Suppressor macrophage treated with lipopolysaccharide for 4 hours (primary cell): ENCODE data around the gene MUC12.
"Not testable (repeated sequence)": the region's sequence is repeated elsewhere in the genome, so short reads cannot be mapped to it uniquely, and the experiment has no call there.

Experiments used
- DNase-seq: peaks from one replicate; pipeline ENCODE4 v3.0.0-alpha.2; 2020

Gene MUC12, protein sequence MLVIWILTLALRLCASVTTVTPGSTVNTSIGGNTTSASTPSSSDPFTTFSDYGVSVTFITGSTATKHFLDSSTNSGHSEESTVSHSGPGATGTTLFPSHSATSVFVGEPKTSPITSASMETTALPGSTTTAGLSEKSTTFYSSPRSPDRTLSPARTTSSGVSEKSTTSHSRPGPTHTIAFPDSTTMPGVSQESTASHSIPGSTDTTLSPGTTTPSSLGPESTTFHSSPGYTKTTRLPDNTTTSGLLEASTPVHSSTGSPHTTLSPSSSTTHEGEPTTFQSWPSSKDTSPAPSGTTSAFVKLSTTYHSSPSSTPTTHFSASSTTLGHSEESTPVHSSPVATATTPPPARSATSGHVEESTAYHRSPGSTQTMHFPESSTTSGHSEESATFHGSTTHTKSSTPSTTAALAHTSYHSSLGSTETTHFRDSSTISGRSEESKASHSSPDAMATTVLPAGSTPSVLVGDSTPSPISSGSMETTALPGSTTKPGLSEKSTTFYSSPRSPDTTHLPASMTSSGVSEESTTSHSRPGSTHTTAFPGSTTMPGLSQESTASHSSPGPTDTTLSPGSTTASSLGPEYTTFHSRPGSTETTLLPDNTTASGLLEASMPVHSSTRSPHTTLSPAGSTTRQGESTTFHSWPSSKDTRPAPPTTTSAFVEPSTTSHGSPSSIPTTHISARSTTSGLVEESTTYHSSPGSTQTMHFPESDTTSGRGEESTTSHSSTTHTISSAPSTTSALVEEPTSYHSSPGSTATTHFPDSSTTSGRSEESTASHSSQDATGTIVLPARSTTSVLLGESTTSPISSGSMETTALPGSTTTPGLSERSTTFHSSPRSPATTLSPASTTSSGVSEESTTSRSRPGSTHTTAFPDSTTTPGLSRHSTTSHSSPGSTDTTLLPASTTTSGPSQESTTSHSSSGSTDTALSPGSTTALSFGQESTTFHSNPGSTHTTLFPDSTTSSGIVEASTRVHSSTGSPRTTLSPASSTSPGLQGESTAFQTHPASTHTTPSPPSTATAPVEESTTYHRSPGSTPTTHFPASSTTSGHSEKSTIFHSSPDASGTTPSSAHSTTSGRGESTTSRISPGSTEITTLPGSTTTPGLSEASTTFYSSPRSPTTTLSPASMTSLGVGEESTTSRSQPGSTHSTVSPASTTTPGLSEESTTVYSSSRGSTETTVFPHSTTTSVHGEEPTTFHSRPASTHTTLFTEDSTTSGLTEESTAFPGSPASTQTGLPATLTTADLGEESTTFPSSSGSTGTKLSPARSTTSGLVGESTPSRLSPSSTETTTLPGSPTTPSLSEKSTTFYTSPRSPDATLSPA (N-terminal part only)

DNA sequence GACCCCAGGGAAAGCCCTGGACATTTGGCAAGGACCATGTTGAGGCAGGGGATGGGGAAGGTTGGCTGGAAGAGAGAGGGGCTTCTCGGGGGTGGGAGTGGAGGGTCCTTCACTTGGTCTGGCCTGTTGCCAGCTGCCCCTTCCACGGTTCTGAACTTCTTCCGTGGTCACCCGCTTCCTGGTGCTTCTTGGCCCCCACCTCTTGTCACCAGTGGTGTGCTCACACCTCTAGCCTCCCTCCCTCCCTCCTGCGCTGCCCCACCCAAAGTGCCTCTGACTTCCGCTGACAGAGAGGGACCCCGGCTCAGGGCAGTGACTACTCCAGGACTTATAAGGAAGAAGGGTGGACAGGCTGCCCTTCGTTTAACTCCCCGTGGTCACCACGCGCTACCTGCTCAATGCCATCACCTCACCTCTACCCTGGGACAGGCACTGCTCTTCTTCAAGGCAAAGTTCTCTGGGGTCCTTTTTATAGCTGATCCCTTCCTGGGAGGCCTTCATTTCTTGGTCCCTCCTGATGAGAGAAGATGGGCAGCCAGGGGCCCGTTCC lies at the start of gene MUC12:
Gene MUC12, plus strand, starts transcription at position 500 of the 550 bp plus-strand sequence. CDS start 58 bp downstream, outside the sequence.
- no peak for DNase-seq

DNA sequence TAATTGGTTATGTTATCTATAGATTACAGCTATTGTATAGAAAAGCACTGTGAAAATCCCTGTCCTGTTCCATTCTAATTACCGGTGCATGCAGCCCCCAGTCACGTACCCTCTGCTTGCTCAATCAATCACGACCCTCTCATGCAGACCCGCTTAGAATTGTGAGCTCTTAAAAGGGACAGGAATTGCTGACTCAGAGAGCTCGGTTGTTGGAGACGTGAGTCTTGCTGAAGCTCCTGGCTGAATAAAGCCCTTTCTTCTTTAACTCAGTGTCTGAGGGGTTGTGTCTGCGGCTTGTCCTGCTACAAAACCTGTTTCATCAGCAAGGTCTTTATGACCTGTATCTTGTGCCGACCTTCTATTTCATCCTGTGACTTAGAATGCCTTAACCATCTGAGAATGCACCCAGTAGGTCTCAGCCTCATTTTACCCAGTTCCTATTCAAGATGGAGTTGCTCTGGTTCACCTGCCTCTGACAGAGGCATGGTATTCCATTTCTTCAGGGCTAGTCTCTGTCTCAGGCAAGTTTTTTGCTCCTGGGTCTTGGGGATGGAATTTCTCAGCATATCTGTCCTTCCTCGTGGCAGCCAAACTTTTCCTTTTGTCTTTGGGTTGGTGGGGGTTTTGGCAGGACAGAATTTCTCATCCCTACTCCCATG lies 49.5 kb upstream of the MUC12 start:
- DNase-seq = not testable (repeated sequence)

DNA sequence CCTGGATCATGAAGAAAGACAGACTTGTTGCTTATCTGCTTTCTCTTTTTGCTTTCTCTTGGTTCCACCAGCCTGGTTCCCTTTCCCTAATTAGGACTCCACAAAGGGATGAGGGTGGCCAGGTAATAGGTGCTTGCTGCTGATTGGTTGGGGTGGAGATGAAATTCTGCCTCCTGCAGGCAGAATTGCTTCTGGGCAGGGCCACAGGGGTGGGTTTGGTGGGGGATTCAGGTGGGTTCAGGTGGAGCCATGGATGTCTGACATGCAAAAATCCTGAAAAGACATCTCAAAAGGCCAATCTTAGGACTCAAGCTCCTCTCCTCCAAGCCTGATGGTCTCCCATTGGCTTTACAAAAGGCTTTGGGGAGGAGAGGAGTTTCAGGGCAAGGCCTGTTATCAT lies 48.3 kb upstream of the MUC12 start:
- DNase-seq = no peak

DNA sequence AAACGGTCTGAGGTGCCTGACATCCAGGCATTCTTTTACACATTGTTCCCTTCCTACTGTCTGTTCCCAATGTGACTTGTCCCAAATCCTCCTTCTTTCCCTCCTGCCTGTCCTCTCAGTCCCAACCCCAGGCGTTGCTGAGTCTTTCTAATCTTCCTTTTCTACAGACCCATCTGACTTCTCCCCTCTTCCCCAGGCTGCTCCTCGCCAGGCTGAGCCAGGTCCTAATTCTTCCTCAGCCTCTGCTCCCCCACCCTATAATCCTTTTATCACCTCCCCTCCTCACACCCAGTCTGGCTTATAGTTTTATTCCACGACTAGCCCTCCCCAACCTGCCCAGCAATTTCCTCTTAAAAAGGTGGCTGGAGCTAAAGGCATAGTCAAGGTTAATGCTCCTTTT lies 45.7 kb upstream of the MUC12 start:
- not testable (repeated sequence) for DNase-seq

DNA sequence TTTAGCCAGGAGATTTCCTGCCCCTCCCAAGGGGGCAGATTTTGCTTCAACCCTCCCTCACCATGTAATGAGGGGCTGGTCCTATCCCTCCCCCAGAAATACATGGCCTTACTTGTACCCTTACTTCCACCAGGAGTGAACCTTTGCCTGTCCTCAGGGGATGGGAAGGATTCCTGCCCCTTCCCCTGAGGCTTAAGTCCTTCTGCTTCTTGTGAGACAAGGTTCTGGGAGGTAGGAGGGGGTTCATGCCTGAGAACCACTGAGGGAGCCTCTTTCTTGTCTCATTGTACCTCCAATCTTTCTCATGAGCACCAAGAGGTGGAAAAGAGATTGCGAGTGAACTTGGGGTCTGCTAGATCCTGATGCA lies 39.6 kb upstream of the MUC12 start:
- DNase-seq = no peak

DNA sequence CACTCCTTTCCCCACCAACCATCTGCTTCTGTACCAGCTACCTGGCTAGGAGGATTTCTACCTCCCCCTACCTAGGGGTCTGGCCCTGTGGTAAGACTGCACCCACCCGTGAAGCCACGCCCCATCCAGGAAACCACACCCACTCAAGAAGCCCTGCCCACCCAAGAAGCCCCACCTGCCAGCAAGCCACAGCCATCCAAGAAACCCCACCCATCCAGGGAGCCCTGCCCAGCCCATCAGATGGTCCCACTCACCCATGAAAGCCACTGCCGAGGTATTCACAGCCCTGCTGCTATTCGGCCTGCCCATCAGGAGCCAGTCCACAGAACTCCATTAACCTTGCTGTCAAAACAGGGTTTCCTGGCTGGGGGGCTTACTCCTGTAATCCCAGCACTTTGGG lies 35.6 kb upstream of the MUC12 start:
- no peak for DNase-seq

DNA sequence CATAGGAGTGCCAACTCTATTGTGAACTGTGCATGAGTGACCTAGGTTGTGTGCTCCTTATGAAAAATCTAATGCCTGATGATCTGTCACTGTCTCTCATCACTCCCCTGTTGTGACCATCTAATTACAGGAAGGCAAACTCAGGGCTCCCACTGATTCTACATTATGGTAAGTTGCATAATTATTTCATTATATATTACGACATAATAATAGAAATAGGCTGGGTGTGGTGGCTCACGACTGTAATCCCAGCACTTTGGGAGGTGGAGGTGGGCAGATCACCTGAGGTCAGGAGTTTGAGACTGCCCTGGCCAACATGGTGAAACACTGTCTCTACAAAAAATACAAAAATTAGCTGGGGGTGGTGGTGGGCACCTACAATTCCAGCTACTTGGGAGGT lies 34.0 kb upstream of the MUC12 start:
- not testable (repeated sequence) for DNase-seq

DNA sequence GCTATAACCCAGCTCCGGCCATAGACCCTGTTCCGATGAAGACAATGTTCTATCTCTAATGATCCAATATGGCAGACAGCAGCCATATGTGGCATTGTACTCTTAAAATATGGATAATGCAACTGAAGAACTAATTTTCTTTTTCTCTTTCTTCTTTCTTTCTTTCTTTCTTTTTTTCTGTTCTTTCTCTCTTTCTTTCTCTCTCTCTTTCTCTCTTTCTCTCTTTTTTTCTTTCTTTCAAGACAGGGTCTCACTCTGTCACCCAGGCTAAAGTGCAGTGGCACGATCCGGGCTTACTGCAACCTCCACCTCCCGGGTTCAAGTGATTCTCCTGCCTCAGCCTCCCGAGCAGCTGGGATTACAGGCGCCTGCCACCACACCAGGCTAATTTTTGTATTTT lies 33.2 kb upstream of the MUC12 start:
- not testable (repeated sequence) for DNase-seq

DNA sequence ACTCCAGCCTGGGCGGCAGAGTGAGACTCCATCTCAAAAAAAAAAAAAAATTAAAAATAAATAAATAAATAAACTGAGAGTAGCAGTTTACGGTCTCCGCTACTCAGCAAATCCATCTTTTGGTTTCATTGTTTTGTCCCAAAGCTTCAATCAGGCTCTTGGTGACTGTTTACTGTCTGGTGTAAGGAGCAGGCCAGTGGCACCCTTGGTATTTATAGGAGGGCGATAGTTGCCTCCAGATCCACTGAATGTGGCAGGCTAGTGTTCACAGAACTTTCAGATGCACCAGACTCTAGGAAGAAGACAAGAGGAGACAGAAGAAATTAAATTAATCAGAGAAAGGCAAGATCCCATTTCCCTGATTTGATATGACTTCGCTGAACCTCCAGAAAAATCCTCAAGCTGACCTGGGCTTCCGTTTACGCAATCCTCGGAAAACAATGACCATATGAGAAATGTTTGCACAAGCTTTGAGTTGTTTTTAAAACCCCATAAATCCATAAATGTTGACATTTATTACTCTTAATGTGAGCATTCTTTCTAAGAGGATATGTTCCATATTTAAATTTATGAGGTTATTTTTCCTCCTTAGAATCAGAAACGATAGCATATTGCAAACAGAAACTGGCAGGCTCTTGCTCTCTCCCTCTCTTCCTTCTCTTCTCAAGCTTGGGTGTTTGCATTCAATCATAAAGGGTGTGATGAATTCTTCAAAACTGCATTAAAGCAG lies 27.2 kb upstream of the MUC12 start:
- no peak for DNase-seq

DNA sequence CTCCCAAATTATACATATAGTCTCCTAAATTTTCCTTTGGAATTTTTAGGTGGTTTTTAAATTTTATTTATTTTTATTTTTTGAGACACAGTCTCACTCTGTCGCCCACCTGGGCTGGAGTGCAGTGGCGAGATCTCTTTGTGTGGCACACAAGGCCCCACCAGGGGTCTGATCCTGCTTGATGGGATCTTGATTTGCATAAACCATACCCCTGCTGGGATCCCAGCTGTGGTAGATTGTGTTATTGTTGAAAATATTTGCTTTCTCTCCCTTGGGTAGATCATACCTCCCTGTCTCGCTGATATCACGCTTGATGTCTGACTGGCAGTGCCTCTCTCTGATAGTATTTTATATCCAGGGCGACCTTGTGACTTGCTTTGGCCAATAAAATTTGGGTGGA lies 25.7 kb upstream of the MUC12 start:
- no peak for DNase-seq

DNA sequence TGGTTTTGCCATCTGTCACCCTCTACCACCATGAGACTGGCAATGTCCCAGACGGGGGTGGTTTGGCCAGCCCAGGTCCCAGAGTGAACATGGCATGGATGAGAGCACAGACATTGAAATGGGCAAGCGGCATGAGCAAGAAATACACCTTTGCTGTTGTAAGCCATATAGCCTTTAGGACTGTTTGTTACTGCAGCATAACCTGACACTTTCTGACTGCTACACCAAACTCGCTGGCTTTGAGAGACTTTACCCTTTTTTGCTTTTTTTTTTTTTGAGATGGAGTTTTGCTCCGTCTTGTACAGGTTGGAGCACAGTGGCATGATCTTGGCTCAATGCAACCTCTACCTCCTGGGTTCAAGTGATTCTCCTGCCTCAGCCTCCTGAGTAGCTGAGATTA lies 25.2 kb upstream of the MUC12 start:
- no peak for DNase-seq

DNA sequence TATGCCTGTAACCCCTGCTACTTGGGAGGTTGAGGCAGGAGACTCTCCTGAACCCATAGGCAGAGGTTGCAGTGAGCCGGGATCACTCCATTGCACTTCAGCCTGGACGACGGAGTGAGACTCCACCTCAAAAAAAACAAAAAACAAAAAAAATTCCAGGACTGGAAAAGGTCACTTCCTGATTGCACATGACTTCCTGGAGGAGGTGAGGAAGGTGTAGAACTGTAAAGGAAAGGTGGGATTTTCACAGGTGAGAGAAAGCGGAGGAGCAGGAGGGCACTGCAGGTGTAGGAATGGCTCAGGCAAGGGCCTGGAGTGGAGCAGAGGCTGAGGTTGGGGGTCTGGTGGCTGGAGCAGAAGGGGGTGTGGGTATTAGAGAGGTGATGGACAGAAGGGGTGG lies 23.3 kb upstream of the MUC12 start:
- no peak for DNase-seq

DNA sequence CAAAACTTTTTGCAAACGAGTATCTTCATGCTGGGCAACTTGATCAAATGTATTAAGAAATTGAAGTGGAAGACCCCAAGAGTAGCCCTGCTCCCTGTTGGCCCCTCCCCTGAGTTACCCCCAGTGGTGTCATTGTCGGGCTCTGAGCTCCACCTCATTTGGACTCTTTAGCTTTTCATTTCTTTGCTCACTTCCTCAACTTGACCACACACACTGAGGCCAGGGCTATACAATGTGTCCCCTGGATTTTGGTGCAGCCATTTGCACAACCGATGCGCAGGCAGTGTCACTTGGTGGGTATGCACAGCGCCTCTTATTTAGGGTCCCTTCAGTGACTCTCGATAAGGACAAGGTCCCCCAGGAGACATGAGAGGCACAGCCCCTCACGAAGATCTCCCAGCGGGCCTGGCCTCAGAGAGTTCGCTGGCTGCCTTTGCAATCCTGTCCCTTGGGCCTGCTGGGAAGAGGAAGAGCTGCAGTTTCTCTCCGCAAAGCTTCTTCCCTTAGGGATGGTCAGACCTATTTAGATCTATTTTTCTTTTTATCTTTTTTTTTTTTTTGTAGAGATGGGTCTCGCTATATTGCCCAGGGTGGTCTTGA lies 22.5 kb upstream of the MUC12 start:
- no peak for DNase-seq

DNA sequence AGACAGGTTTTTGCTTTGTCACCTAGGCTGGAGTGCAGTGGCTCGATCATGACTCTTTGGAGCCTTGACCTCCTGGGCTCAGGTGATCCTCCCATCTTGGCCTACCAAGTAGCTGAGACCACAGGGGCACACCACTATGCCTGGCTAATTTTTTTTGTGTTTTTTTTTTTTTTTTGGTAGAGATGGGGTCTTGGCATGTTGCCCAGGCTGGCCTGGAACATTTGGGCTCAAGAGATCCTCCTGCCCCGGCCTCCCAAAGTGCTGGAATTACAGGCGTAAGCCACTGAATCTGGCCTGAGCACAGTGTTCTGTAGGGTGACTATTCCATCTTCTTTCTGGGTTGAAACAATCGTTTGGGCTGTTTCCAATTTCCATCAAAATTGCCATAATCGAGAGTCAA lies 21.6 kb upstream of the MUC12 start:
- no peak for DNase-seq

DNA sequence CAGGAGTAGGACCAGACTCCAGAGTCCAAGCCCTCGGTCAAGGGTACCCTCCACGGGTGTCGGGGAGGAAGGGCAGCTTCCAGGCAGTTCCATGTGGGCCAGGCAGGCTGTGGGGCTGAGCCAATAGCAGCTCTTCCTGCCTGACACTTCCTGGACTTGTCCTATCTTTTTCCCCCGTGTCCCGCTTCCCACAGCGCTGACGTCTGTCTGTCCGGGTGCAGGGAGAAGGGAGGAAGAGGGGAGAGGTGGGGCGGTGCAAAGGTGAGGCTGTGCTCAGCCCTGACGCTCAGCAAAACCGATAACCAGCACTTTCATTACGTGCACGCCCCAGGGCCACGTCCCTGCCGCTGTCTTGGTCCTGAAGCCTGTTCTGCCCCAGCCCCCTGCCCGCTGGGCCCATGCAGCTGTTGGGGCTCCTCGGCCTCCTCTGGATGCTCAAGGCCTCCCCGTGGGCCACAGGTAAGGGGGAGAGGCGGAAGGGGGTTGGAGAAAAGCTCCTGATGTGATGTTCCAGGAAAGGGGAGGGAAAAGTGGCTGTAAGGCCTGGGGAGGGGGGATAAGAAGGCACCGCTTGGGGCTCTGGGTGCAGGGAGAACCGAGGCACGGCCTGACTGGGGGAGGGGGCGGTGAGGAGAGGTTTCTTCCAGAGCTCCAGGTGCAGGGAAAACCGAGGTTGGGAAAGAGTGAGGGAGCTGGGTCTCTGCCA lies 20.0 kb upstream of the MUC12 start, which contains the start of gene MUC3A:
Gene MUC3A, plus strand, starts transcription at position 308 of the 706 bp plus-strand sequence. Its CDS starts 91 bp downstream, at position 399.
- no peak for DNase-seq

DNA sequence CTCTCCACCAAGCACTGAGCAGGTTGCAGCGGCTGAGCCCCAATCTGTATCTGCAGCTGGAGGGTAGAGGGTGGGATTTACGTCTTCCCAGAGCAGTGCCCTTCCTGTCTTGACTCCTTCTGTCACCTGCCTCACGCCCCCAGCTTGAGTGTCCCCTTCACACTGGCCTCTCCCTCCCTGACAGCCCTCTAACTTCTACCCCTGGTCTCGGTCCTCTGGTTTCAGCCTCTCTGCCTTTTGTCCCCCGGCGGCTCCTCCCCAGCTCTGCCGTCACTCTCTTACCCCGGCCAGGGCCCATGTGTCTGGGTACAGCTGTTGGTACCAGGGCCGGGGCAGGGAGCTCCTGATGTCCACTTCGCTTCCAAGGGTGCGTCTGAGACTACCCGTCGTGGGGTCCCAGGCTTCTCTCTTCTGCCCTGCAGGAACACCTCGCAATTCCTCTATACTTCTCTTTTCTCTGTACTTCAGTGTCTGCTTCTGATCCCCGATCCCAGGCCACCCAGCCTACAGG lies 19.4 kb upstream of the MUC12 start:
- DNase-seq = no peak

DNA sequence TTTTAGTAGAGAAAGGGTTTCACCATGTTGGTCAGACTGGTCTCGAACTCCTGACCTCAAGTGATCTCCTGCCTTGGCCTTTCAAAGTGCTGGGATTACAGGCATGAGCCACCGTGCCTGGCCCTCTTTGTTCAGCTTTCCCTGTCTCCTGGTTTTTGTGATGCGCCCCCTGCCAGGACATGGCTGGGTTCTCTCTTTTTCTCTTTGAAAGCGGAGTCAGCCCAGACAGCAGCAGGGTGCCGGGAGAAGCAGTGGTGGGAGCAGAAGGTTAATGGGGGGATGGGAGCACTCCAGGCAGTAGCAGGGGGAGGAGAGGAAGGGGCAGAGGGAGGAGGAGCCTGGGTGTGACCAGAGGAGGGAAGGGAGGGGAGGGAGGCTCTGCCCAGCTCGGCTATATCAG lies 18.2 kb upstream of the MUC12 start:
- DNase-seq = no peak

DNA sequence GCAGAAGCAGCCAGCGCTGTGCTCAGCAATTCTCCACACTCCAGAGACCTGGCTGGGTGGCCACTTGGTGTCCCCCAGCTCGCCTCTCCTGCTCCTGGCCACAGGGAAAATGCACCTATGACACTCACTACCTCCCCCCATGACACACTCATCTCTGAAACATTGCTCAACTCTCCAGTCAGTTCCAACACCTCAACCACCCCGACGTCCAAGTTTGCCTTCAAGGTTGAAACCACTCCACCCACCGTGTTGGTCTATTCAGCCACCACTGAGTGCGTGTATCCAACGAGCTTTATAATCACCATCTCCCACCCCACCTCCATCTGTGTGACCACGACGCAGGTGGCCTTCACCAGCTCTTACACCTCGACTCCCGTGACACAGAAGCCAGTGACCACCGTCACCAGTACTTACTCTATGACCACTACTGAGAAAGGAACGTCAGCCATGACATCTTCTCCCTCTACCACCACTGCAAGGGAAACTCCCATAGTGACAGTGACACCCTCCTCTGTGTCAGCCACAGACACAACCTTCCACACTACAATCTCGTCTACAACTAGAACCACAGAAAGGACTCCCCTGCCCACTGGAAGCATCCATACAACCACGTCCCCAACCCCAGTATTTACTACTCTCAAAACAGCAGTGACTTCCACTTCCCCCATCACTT lies 17.3 kb upstream of the MUC12 start:
- no peak for DNase-seq

DNA sequence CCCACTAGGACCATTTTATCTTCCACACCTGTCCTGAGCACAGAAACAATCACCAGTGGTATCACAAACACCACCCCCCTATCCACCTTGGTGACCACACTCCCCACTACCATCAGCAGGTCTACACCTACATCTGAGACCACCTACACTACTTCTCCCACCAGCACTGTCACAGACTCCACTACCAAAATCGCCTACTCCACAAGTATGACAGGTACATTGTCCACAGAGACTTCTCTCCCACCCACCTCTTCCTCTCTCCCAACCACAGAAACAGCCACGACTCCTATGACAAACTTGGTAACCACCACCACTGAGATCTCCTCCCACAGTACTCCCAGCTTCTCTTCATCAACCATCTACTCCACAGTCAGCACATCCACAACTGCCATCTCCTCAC lies 16.7 kb upstream of the MUC12 start:
- no peak for DNase-seq
